ENCODE data around the gene TSC22D2.

Gene TSC22D2

DNA sequence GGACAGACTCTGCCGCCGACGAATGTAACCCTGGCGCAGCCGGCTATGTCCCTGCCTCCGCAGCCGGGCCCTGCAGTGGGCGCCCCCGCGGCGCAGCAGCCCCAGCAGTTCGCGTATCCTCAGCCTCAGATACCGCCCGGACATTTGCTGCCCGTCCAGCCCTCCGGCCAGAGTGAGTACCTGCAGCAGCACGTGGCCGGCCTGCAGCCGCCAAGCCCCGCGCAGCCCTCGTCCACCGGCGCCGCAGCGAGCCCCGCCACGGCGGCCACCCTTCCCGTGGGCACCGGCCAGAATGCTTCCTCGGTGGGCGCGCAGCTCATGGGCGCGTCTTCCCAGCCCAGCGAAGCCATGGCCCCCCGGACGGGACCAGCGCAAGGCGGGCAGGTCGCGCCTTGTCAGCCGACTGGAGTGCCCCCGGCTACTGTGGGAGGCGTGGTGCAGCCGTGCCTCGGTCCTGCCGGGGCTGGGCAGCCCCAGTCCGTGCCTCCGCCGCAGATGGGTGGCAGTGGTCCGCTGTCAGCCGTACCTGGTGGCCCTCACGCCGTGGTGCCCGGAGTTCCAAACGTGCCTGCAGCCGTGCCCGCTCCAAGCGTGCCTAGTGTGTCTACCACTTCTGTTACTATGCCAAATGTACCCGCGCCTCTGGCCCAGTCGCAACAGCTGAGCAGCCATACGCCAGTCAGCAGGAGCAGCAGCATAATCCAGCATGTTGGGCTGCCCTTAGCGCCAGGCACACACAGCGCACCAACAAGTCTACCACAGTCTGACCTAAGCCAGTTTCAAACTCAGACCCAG, 2.4 kb downstream of the TSC22D2 start:
- Histone ChIP-seq H3K27ac (peak overlapping the region; percentile 26 to 100 (median 99)), H3K4me3 (peak overlapping the region; percentile 73 to 95 (median 91))

DNA sequence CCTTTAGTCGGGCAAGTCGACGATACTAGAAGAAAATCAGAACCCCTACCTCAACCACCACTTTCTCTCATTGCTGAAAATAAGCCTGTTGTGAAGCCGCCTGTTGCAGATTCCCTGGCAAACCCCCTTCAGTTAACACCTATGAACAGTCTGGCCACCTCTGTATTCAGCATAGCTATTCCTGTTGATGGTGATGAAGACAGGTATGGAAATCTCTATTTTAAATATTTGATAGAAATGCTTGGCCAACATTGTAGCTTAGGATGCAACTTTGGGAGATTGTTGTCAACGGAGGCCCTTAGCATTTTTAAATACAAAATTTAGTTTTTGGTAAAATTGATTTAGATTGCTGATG, 3.0 kb downstream of the TSC22D2 start:
- Histone ChIP-seq H3K27ac (peak overlapping the region in 16 of 21 experiments; percentile 20 to 100 (median 98)), H3K4me3 (peak overlapping the region; percentile 73 to 95 (median 91))

DNA sequence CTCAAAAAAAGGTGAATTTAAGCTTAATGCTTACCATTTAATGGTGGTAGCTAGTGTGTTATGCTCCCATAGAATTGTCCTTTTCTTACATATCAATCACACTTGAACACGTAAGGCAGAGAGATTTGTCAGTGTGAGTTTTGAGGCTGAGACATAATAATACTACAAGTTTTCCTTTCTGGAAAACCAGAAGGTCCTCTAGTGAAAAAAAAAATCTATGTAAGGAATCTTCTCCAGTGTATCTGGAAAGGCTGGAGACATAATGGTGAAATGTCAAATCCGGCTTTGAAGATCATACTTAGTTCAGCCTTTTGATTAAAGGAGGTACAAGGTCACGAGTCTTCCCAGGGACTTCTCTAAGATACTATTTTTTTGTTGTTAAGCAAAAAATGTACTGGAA, 3.4 kb downstream of the TSC22D2 start:
- Histone ChIP-seq H3K4me3 (peak overlapping the region; percentile 73 to 95 (median 91)), H3K27ac (peak overlapping the region in 6 of 21 experiments; percentile 13 to 100 (median 98))

DNA sequence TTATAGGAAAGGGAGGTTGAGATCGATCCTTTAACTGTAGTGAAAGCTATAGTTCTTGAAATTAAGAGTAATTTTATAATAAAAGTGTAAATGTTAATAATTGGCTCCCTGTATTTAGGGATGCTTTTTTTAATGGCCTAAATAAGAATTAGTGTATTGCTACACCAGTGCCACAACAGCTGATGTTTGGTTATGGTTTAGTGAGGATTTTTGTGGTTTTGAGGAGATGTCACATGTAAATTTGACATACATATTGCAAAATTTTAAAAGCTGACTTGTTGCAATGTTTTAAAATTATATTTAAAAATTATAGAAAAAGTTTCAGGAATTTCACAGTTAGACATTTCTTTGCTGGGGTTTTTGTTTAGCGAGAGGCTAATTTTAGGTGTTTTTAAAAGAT, 3.9 kb downstream of the TSC22D2 start:
- Histone ChIP-seq H3K27ac (peak overlapping the region in 4 of 21 experiments; percentile 6 to 100 (median 98)), H3K4me3 (peak overlapping the region; percentile 73 to 95 (median 91))

DNA sequence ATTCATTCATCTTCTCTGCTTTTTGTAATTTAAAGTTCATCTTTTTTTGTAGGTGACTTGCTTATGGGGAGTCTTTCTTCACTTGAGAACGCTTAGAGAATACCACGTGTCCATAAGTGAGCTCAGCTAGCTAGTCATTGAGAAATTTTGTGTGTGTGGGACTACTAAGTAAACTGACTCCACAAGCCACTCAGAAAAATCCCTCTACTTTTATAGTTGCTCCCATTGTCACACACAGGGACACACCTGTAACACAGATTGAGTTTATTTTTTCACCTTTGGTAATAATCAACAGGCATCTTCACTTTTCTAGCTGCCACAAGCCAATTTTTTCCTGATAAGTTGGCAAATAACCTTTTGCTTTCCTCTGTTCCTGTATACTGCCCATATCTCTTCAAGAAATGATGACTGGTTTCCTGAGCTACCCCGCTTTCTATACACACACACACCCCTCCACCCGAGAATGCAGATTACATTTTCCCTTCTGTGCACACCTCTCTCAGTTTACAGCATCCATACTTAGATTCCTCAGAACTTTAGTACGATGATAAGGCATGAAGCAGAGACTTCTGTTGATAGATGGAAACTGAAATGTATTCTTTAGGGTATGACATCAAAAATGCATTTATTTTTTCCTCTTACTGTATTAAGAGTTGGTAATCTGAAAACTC, 4.6 kb downstream of the TSC22D2 start:
- peak overlapping the region in 2 of 21 experiments; percentile 3 to 6 for H3K27ac ChIP-seq

DNA sequence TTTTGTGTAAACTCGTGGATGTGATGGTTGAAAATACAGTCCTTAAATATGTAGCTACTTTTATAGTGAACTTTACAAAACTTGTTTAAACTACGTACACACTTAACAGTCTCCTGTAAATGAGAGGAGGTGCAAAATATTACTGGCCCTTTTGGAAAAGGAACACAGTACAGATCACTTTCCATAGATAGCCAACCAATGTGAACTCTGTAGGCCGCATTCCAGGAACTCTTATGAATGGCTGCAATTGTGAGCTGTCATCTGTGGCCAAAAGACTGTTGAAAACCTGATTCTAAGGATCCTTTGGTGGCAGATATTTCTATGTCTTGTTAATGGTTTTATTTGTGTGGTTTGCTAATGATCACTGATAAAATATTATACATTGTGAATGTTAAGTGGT, 6.2 kb downstream of the TSC22D2 start:
- Histone ChIP-seq H3K27ac (no peak overlapping the region), H3K4me3 (peak overlapping the region in 4 of 7 experiments; percentile 1 to 93 (median 10))

More for the DNA sequence above, 4.6 kb downstream of the TSC22D2 start:
- H3K4me3 ChIP-seq: peak overlapping the region; percentile 73 to 95 (median 91)

DNA sequence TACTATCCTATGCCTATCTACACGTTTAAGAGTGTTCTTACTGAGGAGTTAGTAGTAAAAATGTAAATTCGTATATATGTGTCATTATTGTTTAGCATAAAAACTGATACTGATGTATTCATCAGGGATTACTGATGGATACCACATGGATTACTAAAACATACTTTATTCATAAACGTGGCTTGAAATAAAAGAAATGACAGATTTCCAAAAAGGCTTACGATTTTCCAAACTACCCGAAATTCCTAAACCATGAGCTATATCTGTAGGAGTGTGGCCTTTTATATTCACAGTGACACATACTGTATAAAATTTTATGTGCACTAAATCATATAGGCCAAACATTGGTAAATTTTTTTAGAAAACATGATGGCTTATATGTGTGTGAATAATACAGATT, 6.9 kb downstream of the TSC22D2 start:
- H3K27ac ChIP-seq: no peak overlapping the region
- H3K4me3 ChIP-seq: peak overlapping the region in 1 of 7 experiments; percentile 1

DNA sequence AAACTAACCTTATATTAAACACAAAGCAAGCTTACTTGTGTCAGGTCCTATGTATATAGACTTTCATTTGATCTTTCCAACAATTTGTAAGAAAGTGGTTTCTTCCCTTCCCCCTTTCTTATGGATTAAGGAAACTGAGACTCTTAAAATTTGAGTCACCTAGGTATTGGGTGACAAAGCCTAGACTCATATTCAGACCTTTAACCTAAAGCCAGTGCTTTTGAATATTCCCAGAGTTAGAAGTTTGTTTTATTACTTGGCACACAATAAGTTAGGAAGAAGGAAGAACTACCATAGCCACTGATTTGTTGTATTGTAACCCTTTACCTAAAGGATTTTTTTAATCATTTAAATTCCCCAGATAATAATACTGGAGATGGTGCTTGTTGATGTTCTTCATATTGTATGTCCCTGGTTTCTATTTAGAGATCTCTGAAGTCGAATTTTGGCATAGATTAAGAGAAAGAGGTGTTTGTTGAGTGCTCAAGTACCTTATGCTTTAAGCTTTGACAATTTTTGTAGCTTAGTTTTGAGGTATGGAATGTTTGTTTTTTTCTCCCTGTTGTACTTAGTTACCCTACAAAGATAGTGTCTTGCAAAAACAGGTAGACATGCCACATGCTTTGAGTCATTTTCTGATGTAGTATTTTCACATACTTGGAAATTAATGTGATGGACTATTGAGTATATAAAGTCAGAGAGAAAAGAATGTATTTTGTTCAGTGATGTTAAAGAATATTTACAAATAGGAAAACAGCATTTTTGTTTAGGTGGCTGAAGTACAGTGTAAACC, 11.2 kb downstream of the TSC22D2 start:
- no peak overlapping the region for H3K27ac ChIP-seq

DNA sequence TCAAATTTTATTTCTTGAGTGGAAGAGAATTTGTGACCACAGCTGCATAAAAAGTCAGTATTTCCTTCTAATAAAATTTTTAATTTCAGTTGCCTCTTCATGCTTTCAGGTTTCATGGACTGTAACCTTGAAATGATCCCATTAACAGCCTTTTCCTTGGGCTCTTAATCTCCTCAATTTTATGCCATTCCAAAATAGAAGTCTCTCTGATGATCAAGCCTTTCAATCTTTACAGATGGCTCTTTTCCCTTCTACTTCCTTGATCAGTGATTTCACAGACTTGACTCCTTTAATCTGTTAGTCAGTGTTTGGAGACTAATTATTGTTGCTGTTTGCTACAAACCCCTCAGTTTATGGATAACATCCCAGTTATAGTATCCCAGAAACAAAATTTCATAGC, 11.9 kb downstream of the TSC22D2 start:
- Histone ChIP-seq H3K4me3 (no peak overlapping the region), H3K27ac (no peak overlapping the region)

More for the DNA sequence above, 11.2 kb downstream of the TSC22D2 start:
- no peak overlapping the region for H3K4me3 ChIP-seq

DNA sequence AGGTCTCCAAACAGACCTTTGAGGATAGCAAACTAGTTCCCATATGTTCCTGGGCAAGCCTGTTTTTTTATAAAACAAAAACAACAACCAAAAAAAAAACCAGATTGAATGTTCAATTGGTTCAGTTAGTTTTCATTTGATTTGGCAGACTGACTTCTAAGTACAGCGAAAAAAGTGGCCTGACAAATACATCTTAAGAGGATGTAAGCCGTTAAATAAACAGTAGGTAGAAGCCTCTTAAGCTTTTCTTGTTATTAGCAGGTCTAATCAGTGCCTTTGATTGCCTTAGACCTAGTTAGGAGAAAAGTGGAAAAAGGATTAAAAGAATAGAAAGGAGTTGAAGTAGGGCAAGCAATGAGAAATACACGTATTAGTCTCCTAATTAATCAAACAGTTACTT, 13.2 kb downstream of the TSC22D2 start:
- Histone ChIP-seq H3K4me3 (no peak overlapping the region), H3K27ac (no peak overlapping the region)

DNA sequence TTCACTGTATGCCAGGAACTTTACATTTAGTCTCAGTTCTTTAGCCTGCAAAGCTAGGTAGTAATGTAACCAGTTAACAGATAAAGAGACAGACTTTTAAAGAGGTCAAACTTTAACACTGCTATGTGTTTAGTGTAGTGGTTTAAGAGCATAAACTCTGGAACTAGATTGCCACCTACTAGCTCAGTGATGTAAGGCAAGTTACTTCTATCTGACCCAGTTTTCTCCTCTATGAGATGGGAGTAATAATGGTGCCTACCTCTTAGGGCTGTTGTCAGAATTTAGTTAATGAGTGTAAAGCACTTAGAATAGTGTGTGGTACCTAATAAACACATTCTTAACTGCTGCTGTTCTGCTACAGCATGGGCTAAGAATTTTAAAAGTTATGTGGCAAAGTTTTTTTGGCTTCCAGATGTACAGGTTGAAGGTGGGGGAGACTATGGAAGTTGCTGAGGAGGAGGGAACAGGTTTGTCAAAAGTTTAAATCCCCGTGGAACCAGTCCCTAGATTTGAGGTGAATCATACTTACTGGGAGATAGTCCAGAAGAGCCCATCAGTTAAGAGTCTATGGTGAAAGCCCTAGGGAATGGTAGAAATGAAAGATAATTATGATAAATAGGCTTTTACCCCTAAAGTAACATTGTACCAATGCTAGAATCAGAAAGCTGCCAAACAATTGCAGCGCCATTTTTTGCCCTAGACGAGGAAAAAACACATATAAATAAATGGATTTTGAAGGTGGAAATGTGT, 13.9 kb downstream of the TSC22D2 start:
- H3K4me3 ChIP-seq: no peak overlapping the region
- H3K27ac ChIP-seq: no peak overlapping the region

DNA sequence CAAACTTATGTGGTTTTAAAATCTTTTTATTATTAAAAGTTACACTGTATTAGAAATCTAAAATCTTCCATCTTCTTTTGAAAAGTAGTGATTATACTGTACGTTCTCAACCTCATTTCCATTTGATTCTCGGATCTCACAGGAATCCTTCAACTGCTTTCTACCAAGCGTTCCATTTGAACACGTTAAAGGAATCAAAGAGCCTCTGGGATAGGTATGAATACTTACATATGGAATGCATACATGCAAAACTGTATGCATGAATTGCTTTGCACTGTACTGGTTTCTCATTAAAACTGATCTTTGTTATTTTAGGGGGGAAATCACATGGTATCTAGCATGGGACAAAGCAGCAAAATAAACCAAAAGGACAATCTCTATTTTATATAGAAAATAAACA, 14.8 kb downstream of the TSC22D2 start:
- Histone ChIP-seq H3K27ac (no peak overlapping the region), H3K4me3 (no peak overlapping the region)

DNA sequence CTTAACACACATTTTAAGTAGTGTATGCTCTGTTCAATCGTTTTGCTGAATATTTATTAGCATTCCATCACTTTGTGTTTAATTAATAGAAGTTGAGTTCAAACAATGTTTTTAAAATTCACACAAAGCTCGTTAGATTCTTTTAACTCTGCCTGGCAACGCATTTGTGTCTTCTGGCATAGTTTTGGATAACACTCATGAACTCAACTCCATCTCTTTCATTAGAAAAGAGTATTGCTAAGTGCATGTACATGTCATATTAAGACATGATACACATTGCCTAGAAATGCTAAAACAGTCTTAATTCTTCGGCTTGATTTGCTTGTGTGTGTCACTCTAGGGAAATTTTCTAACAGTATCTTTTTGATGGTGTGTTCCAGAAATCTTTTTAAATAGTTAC, 15.7 kb downstream of the TSC22D2 start:
- Histone ChIP-seq H3K27ac (no peak overlapping the region), H3K4me3 (no peak overlapping the region)

DNA sequence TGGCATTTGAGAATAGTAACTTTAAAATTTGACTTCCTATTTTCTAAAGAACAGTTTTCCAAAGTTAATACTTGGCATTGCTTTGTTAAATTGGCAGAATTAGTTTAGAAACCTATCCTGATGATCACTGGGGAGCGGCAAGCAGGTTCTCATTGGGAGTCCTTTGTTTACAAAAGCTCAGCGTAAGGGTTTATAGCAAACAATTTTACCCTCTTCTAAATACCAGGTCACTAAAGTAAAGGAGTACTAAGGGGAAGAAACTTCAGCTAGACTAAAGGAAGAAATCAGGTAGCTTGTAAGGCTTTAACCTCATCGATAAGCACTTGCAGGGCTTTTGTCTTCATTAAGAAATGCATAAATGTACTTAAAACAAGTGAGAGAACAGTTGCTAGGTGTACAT, 18.2 kb downstream of the TSC22D2 start:
- Histone ChIP-seq H3K27ac (no peak overlapping the region), H3K4me3 (no peak overlapping the region)

DNA sequence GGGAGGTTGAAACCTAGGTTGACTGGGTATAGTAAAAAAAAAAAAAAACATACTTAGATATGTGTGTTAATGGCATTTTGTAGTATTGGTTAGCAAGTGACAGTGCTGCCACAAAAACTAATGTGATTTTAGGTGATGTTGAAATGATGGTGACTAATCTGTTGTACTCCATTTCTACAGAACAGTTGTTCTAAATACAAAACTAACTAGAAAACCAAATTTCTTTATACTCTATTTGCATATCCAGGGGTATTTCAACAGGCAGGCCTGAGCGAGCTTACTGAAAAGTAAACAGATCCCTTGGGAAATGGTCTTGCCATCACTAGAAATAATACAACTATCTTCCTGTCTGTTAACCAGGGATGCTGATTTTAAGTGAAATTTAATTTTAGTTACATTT, 20.5 kb downstream of the TSC22D2 start:
- no peak overlapping the region for H3K27ac ChIP-seq
- no peak overlapping the region for H3K4me3 ChIP-seq

DNA sequence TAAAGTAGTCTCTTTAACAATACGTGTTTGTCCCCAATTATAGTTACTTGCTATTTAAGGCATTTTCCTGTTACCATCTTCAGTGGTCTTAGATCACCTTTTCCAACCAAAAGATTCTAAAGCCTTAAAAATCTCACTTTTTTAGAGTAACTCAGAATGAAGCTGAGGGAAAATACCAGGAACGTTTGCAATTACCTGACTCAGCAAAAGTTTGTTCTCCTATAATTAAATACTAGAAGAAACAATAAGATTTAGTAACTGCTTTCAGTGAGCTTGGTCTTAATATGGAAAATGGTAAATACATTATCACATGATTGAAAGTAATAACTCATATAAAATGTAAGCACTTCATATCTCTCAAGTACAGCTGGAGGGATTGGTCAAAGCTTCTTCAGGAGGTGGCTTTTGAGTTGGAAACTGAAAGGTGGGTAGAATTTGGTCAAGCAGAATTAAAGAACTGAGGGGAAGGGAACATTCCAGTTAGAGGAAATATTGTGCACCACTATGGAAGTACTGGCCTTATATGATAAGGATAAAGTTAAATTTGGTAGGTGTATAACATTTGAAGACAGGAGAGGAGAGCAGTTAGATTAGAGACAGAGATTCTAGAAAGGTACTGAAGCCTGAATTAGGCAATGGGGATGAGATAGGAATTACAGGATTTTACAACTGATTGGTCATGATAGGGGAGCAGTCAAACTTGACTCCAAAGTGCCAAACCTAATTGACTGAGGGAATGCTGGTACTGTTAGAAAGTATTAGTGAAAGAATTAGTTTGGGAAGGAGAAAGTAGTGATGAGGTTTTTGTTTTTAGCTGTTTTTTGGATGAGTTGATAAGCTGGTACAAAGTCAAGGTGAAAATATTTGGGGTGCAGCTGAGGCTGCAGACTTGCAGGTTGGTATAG, 21.9 kb downstream of the TSC22D2 start:
- H3K27ac ChIP-seq: no peak overlapping the region
- H3K4me3 ChIP-seq: no peak overlapping the region

DNA sequence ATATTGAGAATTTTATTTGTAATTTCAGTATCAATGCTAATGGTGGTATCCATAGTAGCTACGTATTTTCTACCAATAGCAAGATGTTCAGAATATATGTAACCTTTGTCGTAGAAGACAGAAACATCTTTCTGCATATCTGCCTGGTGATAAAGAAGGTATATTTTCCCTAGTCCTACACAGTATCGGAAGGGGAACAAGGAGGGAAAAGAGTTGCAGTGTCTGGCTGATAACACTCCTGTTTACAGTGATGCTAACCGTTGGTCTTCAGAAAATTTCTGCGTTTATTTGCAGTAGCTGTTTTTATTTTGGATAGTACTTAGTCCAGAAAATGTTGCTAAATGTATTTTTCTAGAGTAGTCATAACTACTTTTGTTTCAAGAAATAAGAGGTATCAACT, 25.2 kb downstream of the TSC22D2 start:
- Histone ChIP-seq H3K27ac (no peak overlapping the region), H3K4me3 (no peak overlapping the region)

DNA sequence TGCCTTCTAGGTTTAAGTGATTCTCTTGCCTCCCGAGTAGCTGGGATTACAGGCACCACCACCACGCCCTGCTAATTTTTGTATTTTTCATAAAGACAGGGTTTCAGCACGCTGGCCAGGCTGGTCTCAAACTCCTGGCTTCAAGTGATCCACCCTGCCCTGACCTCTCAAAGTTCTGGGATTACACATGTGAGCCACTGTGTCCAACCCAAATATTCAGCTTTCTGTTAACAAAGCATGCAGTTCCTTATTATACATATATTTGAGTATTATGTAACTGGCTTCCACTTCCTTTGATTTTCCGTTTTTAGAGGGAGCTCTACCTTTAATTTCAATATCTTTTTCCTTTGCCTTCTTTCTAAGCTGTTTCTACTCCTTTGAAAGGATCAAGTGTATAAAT, 26.1 kb downstream of the TSC22D2 start:
- no peak overlapping the region for H3K27ac ChIP-seq

DNA sequence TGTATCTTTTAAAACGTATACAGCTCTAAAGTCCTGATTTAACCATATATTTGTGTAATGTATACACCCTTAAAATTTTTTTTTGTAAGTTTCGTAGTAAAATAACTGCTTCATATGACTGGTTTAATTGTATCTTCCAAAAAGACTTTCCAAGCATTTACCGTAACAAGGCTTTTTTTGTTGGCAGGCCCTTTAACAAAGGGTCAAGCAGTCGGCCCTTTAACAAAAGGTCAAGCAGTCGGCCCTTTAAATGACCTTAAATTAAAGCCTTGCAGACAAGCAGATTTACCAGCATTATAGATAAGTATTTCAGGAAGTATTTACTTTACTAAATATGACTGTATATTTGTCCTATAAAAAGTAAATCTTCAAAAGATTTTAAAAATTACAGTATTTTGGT, 28.1 kb downstream of the TSC22D2 start:
- no peak overlapping the region for H3K27ac ChIP-seq
- H3K4me3 ChIP-seq: no peak overlapping the region

More for the DNA sequence above, 26.1 kb downstream of the TSC22D2 start:
- H3K4me3 ChIP-seq: no peak overlapping the region

Data from skin epidermis (tissue), 12 donors.